Anterior cingulate cortex (tissue), 58 donors: ENCODE measurements around the gene CDH4.
A peak's percentile ranks its signal among the peaks of the same experiment; 100 is the strongest.

Source experiments
- DNase-seq, 58 donors: peaks; one replicate each; lab custom pipeline; 2025; lab: John Stamatoyannopoulos, UW

Gene CDH4

GRCh38 chr20:61797200-61797599 is 545.1 kb downstream of the CDH4 start:
- no peak for DNase-seq

GRCh38 chr20:61797971-61798411 is 545.9 kb downstream of the CDH4 start:
- DNase-seq = no peak

- no peak for DNase-seq
Observed at GRCh38 chr20:61798632-61799031, 546.6 kb downstream of the CDH4 start.

GRCh38 chr20:61799394-61799923 is 547.4 kb downstream of the CDH4 start:
- no peak for DNase-seq

- no peak for DNase-seq
Observed at GRCh38 chr20:61799928-61800327, 547.9 kb downstream of the CDH4 start.

GRCh38 chr20:61800359-61801064 is 548.5 kb downstream of the CDH4 start:
- DNase-seq = no peak

- no peak for DNase-seq
Observed at GRCh38 chr20:61801065-61801360, 549.0 kb downstream of the CDH4 start.

- DNase-seq = no peak
Observed at GRCh38 chr20:61801428-61801827, 549.4 kb downstream of the CDH4 start.

GRCh38 chr20:61801857-61802442 is 549.9 kb downstream of the CDH4 start:
- DNase-seq = no peak

- no peak for DNase-seq
Observed at GRCh38 chr20:61802721-61803311, 550.8 kb downstream of the CDH4 start.

- peak in 6 of 58 donors; percentile 8 to 44 (median 17) for DNase-seq
Observed at GRCh38 chr20:61803416-61803914, 551.4 kb downstream of the CDH4 start.

- peak in 12 of 58 donors; percentile 7 to 43 (median 24) for DNase-seq
Observed at GRCh38 chr20:61803915-61804751, 552.1 kb downstream of the CDH4 start.

- no peak for DNase-seq
Observed at GRCh38 chr20:61804752-61805295, 552.8 kb downstream of the CDH4 start.

- no peak for DNase-seq
Observed at GRCh38 chr20:61805365-61805764, 553.3 kb downstream of the CDH4 start.

- DNase-seq = no peak
Observed at GRCh38 chr20:61805781-61806180, 553.7 kb downstream of the CDH4 start.

- DNase-seq = no peak
Observed at GRCh38 chr20:61806314-61806713, 554.3 kb downstream of the CDH4 start.

- no peak for DNase-seq
Observed at GRCh38 chr20:61806995-61807394, 554.9 kb downstream of the CDH4 start.

GRCh38 chr20:61807471-61808160 is 555.6 kb downstream of the CDH4 start:
- no peak for DNase-seq

- peak in 2 of 58 donors; percentile 14 to 32 for DNase-seq
Observed at GRCh38 chr20:61808447-61808846, 556.4 kb downstream of the CDH4 start.
